Fibroblast of lung (primary cell): ENCODE results near the gene YKT6. TPM values are rescaled to one million over a fixed set of nuclear protein-coding genes. Genes with fewer than 3 reads are reported as not detected.

Source experiments
- DNase-seq, 2 donors: peaks; one replicate each; pipeline versions ENCODE4 v3.0.0 to v3.0.0-alpha.2; 2010; ENCODE audit warnings: low read depth in 2 of 2
- H2AFZ ChIP-seq: 2 replicates; pipeline ENCODE4 v1.5.1; 2012; ENCODE audit warnings: low read length, control low read depth, inconsistent platforms
- H3K27ac ChIP-seq: 2 replicates; pipeline ENCODE4 v1.5.1; 2011; ENCODE audit warnings: low read length, control low read depth; ENCODE audit not compliant: insufficient read depth
- H3K27me3 ChIP-seq: 2 replicates; pipeline ENCODE4 v1.5.1; 2011; ENCODE audit warnings: mild to moderate bottlenecking, low read length; ENCODE audit not compliant: control insufficient read depth, insufficient read depth
- H3K36me3 ChIP-seq: 2 replicates; pipeline ENCODE4 v1.5.1; 2011; ENCODE audit warnings: low read length; ENCODE audit not compliant: control insufficient read depth, insufficient read depth
- H3K4me1 ChIP-seq: 2 replicates; pipeline ENCODE4 v1.5.1; 2011; ENCODE audit warnings: low read length; ENCODE audit not compliant: control insufficient read depth, insufficient read depth; ENCODE audit errors: extremely low read depth
- H3K4me2 ChIP-seq: 2 replicates; pipeline ENCODE4 v1.5.1; 2011; ENCODE audit warnings: low read length, control low read depth; ENCODE audit not compliant: insufficient read depth; ENCODE audit errors: extremely low read depth
- H3K4me3 ChIP-seq, 4 experiments: fragments of 200-600 bp in 1 of 4; sonication (generic) in 1 of 4; replicated peaks in 1 of 4; 2 replicates each; pipeline ENCODE4 v1.5.1; 2011 to 2016; ENCODE audit warnings: low read length in 4 of 4, low read depth in 3 of 4, mild to moderate bottlenecking in 3 of 4, control low read depth in 2 of 4, inconsistent platforms in 1 of 4, mixed read lengths in 1 of 4; ENCODE audit not compliant: insufficient read depth in 1 of 4; ENCODE audit errors: control extremely low read depth in 1 of 4
- H3K79me2 ChIP-seq: 2 replicates; pipeline ENCODE4 v1.5.1; 2012; ENCODE audit warnings: mild to moderate bottlenecking, low read length, inconsistent platforms; ENCODE audit not compliant: control insufficient read depth, insufficient read depth
- H3K9ac ChIP-seq: 2 replicates; pipeline ENCODE4 v1.5.1; 2011; ENCODE audit warnings: mild to moderate bottlenecking, low read length, control low read depth; ENCODE audit not compliant: insufficient read depth
- H3K9me3 ChIP-seq: 2 replicates; pipeline ENCODE4 v1.5.1; 2012; ENCODE audit warnings: low read depth, low read length; ENCODE audit not compliant: control insufficient read depth, insufficient read depth
- H4K20me1 ChIP-seq: 2 replicates; pipeline ENCODE4 v1.5.1; 2011; ENCODE audit warnings: low read length; ENCODE audit not compliant: control insufficient read depth, insufficient read depth; ENCODE audit errors: extremely low read depth
- CTCF ChIP-seq, 2 donors: IDR thresholded peaks in 1 of 2; conservative IDR thresholded peaks in 1 of 2; 1 replicate in 1 of 2; 2 replicates in 1 of 2; pipeline ENCODE4 v1.5.1; 2011 to 2012; ENCODE audit warnings: low read length in 2 of 2, control low read depth in 1 of 2, inconsistent platforms in 1 of 2, low read depth in 1 of 2, mild to moderate bottlenecking in 1 of 2
- EZH2 ChIP-seq: IDR thresholded peaks from 2 replicates; pipeline ENCODE4 v1.5.1; 2012; ENCODE audit warnings: low read length, control low read depth, mild to moderate bottlenecking; ENCODE audit errors: missing control alignments
- polyA plus RNA-seq, 2 donors: library from polyadenylated mRNA; depleted of rRNA in 1 of 2; stranded (reverse) in 1 of 2; unstranded in 1 of 2; fragments of >200 nt; gene quantifications; 2 replicates each; pipeline ENCODE4 v1.2.1, GENCODE V29; 2011 to 2012; ENCODE audit warnings: missing spikeins in 1 of 2
- total RNA-seq: library from RNA; depleted of rRNA; stranded (reverse); fragments of >200 nt; gene quantifications from 2 replicates; pipeline ENCODE4 v1.2.1, GENCODE V29; 2014

The YKT6 gene
- total and polyA plus RNA-seq, 2 donors (not counting 1 experiment from before 2014, with no cell fraction given): 90.0 to 99.0 TPM

- Histone ChIP-seq H3K79me2 (no peaks in the 10 kb centered on the region), H3K4me2 (no peak overlapping the region), H4K20me1 (no peaks in the 10 kb centered on the region), H3K36me3 (no peaks in the 10 kb centered on the region), H2AFZ (no peak overlapping the region), H3K27ac (no peak overlapping the region), H3K4me3 (no peak overlapping the region), H3K9me3 (no peaks in the 10 kb centered on the region), H3K9ac (no peak overlapping the region), H3K4me1 (no peaks in the 10 kb centered on the region), H3K27me3 (peaks cover 2% of the 10 kb centered on the region)
- DNase-seq: no peak
- no peak for TF ChIP-seq EZH2
- no peak for TF ChIP-seq CTCF (conservative IDR thresholded peaks at IDR 0.05 in 1 of 2, IDR thresholded peaks at IDR 0.05 in 1 of 2; ENCODE audit: low read depth in 1 of 2, low read length in 2 of 2)
Observed at GRCh38 chr7:44231088-44231487, 30.3 kb downstream of the YKT6 start.

GRCh38 chr7:44232396-44232795 lies 31.6 kb downstream of the YKT6 start:
- no peaks in the 10 kb centered on the region for H3K9me3 ChIP-seq
- no peak overlapping the region for H3K4me3 ChIP-seq
- TF ChIP-seq CTCF (conservative IDR thresholded peaks at IDR 0.05 in 1 of 2, IDR thresholded peaks at IDR 0.05 in 1 of 2; ENCODE audit: low read depth in 1 of 2, low read length in 2 of 2) (no peak), EZH2 (no peak)
- H4K20me1 ChIP-seq: no peaks in the 10 kb centered on the region
- no peaks in the 10 kb centered on the region for H3K36me3 ChIP-seq
- no peaks in the 10 kb centered on the region for H3K79me2 ChIP-seq
- no peak overlapping the region for H3K4me2 ChIP-seq
- H2AFZ ChIP-seq: no peak overlapping the region
- H3K27me3 ChIP-seq: no peaks in the 10 kb centered on the region
- no peak overlapping the region for H3K9ac ChIP-seq
- no peak for DNase-seq
- no peak overlapping the region for H3K27ac ChIP-seq
- no peaks in the 10 kb centered on the region for H3K4me1 ChIP-seq

- Histone ChIP-seq H3K36me3 (no peaks in the 10 kb centered on the region), H2AFZ (no peak overlapping the region), H4K20me1 (no peaks in the 10 kb centered on the region), H3K27me3 (no peaks in the 10 kb centered on the region), H3K4me2 (no peak overlapping the region), H3K9ac (no peak overlapping the region), H3K9me3 (no peaks in the 10 kb centered on the region), H3K79me2 (no peaks in the 10 kb centered on the region), H3K27ac (no peak overlapping the region), H3K4me1 (no peaks in the 10 kb centered on the region), H3K4me3 (no peak overlapping the region)
- DNase-seq: no peak
- TF ChIP-seq CTCF (conservative IDR thresholded peaks at IDR 0.05 in 1 of 2, IDR thresholded peaks at IDR 0.05 in 1 of 2; ENCODE audit: low read depth in 1 of 2, low read length in 2 of 2) (no peak), EZH2 (no peak)
Observed at GRCh38 chr7:44232901-44233715, 32.3 kb downstream of the YKT6 start.
